HCT116 (cell line): ENCODE results near the gene OPCML. TPM values are rescaled to one million over a fixed set of nuclear protein-coding genes. Genes with fewer than 3 reads are reported as not detected.

Experiments used
- ATAC-seq: fragments of 200-7000 bp; cut with Tn5 transposase; 2 replicates; pipeline ENCODE4 v1.9.1; 2020; ENCODE audit warnings: mild to moderate bottlenecking, moderate library complexity
- BruUV-seq: library from RNA; stranded (reverse); fragments of 400-500 nt; replicated peaks from 2 replicates; lab custom pipeline; 2021; lab: Mats Ljungman, UMichigan
- CTCF ChIA-PET: fragments of 300-600 bp; sonication (Branson Sonifier 250); formaldehyde crosslinking; loops from one replicate; lab custom pipeline; 2021; ENCODE audit warnings: antibody characterized with exemption; lab: Charles Lee
- POLR2A ChIA-PET: fragments of 300-600, 350-600 bp; sonication (Branson Sonifier 250); formaldehyde crosslinking; loops from one replicate; lab custom pipeline; 2021; ENCODE audit warnings: antibody characterized with exemption; lab: Charles Lee
- RAD21 ChIA-PET, 2 experiments: fragments of 300-600 bp; sonication (Branson Sonifier 250); formaldehyde crosslinking; loops; one replicate each; lab custom pipeline; 2023; ENCODE audit warnings: low total read pairs in 2 of 2; ENCODE audit not compliant: uncharacterized antibody in 2 of 2, unreplicated experiment in 2 of 2, low non-redundant PET in 1 of 2; lab: Charles Lee
- DNase-seq: peaks from one replicate; pipeline ENCODE4 v3.0.0-alpha.2; 2010; ENCODE audit warnings: low read depth, low spot score
- H2AFZ ChIP-seq: fragments of 200-600 bp; shearing (Covaris generic), sonication (generic); 2 replicates; pipeline ENCODE4 v1.6.1; 2017; ENCODE audit warnings: low read depth, mixed run types, mixed read lengths, antibody characterized with exemption, low read length; ENCODE audit not compliant: poor library complexity, severe bottlenecking
- H3K27ac ChIP-seq: 2 replicates; pipeline ENCODE4 v1.5.1; 2012; ENCODE audit warnings: low read depth, low read length
- H3K27me3 ChIP-seq: fragments of 200-600 bp; sonication (generic); 2 replicates; pipeline ENCODE4 v1.6.1; 2016; ENCODE audit warnings: mixed run types, low read length, mixed read lengths; ENCODE audit not compliant: insufficient read depth
- H3K36me3 ChIP-seq, 2 experiments: fragments of 200-500 bp in 1 of 2; fragments of 200-600 bp in 1 of 2; sonication (Bioruptor generic) in 1 of 2; sonication (generic) in 1 of 2; 2 replicates each; pipeline versions ENCODE4 v1.5.1 to v1.6.1; 2014 to 2016; ENCODE audit warnings: low read length in 2 of 2, inconsistent platforms in 1 of 2, mixed read lengths in 1 of 2, mixed run types in 1 of 2; ENCODE audit not compliant: insufficient read depth in 2 of 2, control insufficient read depth in 1 of 2
- H3K4me1 ChIP-seq, 2 experiments: fragments of 200-600 bp in 1 of 2; sonication (generic) in 1 of 2; 2 replicates each; pipeline versions ENCODE4 v1.5.1 to v1.6.1; 2012 to 2017; ENCODE audit warnings: low read length in 2 of 2, inconsistent platforms in 1 of 2, mild to moderate bottlenecking in 1 of 2, mixed read lengths in 1 of 2, mixed run types in 1 of 2, moderate library complexity in 1 of 2; ENCODE audit not compliant: insufficient read depth in 2 of 2, control insufficient read depth in 1 of 2
- H3K4me2 ChIP-seq: fragments of 200-600 bp; sonication (generic); 2 replicates; pipeline ENCODE4 v1.6.1; 2017; ENCODE audit warnings: mixed run types, low read length, mixed read lengths
- H3K4me3 ChIP-seq, 2 experiments: fragments of 200-600 bp in 1 of 2; sonication (generic) in 1 of 2; replicated peaks in 1 of 2; 2 replicates each; pipeline ENCODE4 v1.5.1; 2011 to 2016; ENCODE audit warnings: low read length in 2 of 2, control low read depth in 1 of 2, low read depth in 1 of 2, mild to moderate bottlenecking in 1 of 2, mixed read lengths in 1 of 2, mixed run types in 1 of 2
- H3K79me2 ChIP-seq: fragments of 200-600 bp; sonication (generic); 2 replicates; pipeline ENCODE4 v1.6.1; 2017; ENCODE audit warnings: mild to moderate bottlenecking, mixed run types, low read length, moderate library complexity, mixed read lengths; ENCODE audit not compliant: insufficient read depth
- H3K9ac ChIP-seq: fragments of 200-600 bp; sonication (generic); 2 replicates; pipeline ENCODE4 v1.6.1; 2016; ENCODE audit warnings: low read length, mixed read lengths
- H3K9me2 ChIP-seq: fragments of 200-600 bp; sonication (generic), shearing (Covaris generic); 2 replicates; pipeline ENCODE4 v1.6.1; 2017; ENCODE audit warnings: mixed run types, mild to moderate bottlenecking, moderate library complexity; ENCODE audit not compliant: insufficient read depth
- H3K9me3 ChIP-seq, 2 experiments: fragments of 200-500 bp in 1 of 2; fragments of 200-600 bp in 1 of 2; sonication (Bioruptor generic) in 1 of 2; sonication (generic) in 1 of 2; 2 replicates each; pipeline ENCODE4 v1.6.1; 2014 to 2017; ENCODE audit warnings: low read length in 2 of 2, mixed read lengths in 2 of 2, inconsistent platforms in 1 of 2, low read depth in 1 of 2, mild to moderate bottlenecking in 1 of 2, mixed run types in 1 of 2, moderate library complexity in 1 of 2; ENCODE audit not compliant: control insufficient read depth in 1 of 2, insufficient read depth in 1 of 2
- H4K20me1 ChIP-seq: fragments of 200-600 bp; sonication (generic), shearing (Covaris generic); 2 replicates; pipeline ENCODE4 v1.6.1; 2017; ENCODE audit warnings: mixed run types, mild to moderate bottlenecking, moderate library complexity; ENCODE audit not compliant: insufficient read depth
- CEBPB ChIP-seq: IDR thresholded peaks from 2 replicates; pipeline ENCODE4 v1.6.1; 2012; ENCODE audit warnings: low read depth
- EZH2 ChIP-seq: fragments of 200-600 bp; sonication (generic); IDR thresholded peaks from 2 replicates; pipeline ENCODE4 v1.6.1; 2017; ENCODE audit warnings: antibody characterized with exemption, mixed run types
- JUND ChIP-seq: IDR thresholded peaks from 2 replicates; pipeline ENCODE4 v1.6.1; 2012
- POLR2A ChIP-seq: IDR thresholded peaks from 2 replicates; pipeline ENCODE4 v1.7.0; 2011; ENCODE audit warnings: borderline replicate concordance; ENCODE audit not compliant: insufficient read depth, insufficient read length; ENCODE audit errors: extremely low read depth
- POLR2AphosphoS5 ChIP-seq: IDR thresholded peaks from 2 replicates; pipeline ENCODE4 v1.6.1; 2011; ENCODE audit warnings: mild to moderate bottlenecking, low read depth, low read length, moderate library complexity
- RAD21 ChIP-seq: IDR thresholded peaks from 2 replicates; pipeline ENCODE4 v1.6.1; 2012; ENCODE audit warnings: low read depth, mild to moderate bottlenecking
- REST ChIP-seq: IDR thresholded peaks from 2 replicates; pipeline ENCODE4 v1.6.1; 2012; ENCODE audit warnings: low read depth
- SIN3A ChIP-seq: IDR thresholded peaks from 2 replicates; pipeline ENCODE4 v1.6.1; 2012; ENCODE audit warnings: low read depth
- SRF ChIP-seq: IDR thresholded peaks from 2 replicates; pipeline ENCODE4 v1.6.1; 2012; ENCODE audit warnings: low read depth
- YY1 ChIP-seq: IDR thresholded peaks from 2 replicates; pipeline ENCODE4 v1.6.1; 2011; ENCODE audit warnings: low read length, low read depth, moderate library complexity, mild to moderate bottlenecking; ENCODE audit not compliant: insufficient replicate concordance; ENCODE audit errors: extremely low read depth
- ZFX ChIP-seq: fragments of 450-650 bp; IDR thresholded peaks from 2 replicates; pipeline ENCODE4 v1.6.1; 2017
- intact Hi-C: fragments of 100-400 bp; cut with micrococcal nuclease; formaldehyde crosslinking; loops from 2 replicates; pipeline ENCODE4 v1.10.0; 2022
- total RNA-seq: library from RNA; stranded (reverse); gene quantifications from one replicate; pipeline ENCODE4 v1.2.1, GENCODE V29; 2021; ENCODE audit not compliant: unreplicated experiment
- TF ChIP-seq, protein P1 (sequence below), 3 experiments: fragments of 200-600 bp in 1 of 3; sonication (generic) in 1 of 3; IDR thresholded peaks in 2 of 3; conservative IDR thresholded peaks in 1 of 3; 2 replicates each; pipeline ENCODE4 v1.5.1; 2012 to 2017; ENCODE audit warnings: low read depth in 2 of 3, low read length in 2 of 3, antibody characterized with exemption in 1 of 3, borderline replicate concordance in 1 of 3, control low read depth in 1 of 3, mild to moderate bottlenecking in 1 of 3, mixed read lengths in 1 of 3, mixed run types in 1 of 3, moderate library complexity in 1 of 3; ENCODE audit not compliant: insufficient read depth in 1 of 3

OPCML gene
- total RNA-seq, 1 experiment from 2014 or later: not detected

DNA sequence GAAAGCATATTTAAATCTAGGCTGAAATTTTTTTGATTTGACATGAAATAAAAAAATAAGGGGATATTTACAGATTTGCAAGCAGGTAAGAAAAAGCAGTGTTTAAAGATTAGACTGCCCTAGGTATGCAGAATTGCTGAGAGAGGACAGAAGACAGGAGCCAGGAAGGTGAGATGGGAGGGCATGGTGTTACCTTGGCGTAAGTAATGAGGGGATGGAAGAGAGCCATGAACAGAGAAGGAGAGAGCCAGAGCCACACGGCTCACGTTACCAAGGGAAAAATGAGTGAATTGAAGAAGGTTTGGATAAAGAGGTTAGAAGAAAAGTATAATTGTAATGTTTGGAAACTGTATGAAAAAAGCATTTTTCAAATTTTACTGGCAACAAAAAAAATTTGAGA is 904.3 kb downstream of the OPCML start:
- ChIA-PET CTCF (no interaction called here), POLR2A (no interaction called here), RAD21 (no interaction called here)
- no peaks in the 10 kb centered on the region for H3K27me3 ChIP-seq
- H2AFZ ChIP-seq: no peak overlapping the region
- peaks cover 6 to 11% of the 10 kb centered on the region in 2 experiments; a peak in 2 of 4 replicates for H3K9me3 ChIP-seq
- BruUV-seq: no TSS peak
- intact Hi-C loops: no loop called here
- H3K36me3 ChIP-seq: no peaks in the 10 kb centered on the region
- no peak for ATAC-seq
- no peaks in the 10 kb centered on the region for H3K79me2 ChIP-seq
- no peaks in the 10 kb centered on the region for H3K9me2 ChIP-seq
- H3K4me2 ChIP-seq: no peak overlapping the region
- no peak overlapping the region for H3K27ac ChIP-seq
- no peak overlapping the region for H3K4me3 ChIP-seq
- no peaks in the 10 kb centered on the region for H4K20me1 ChIP-seq
- H3K4me1 ChIP-seq: no peaks in the 10 kb centered on the region
- no peak for DNase-seq
- no peak overlapping the region for H3K9ac ChIP-seq
- no peak for TF ChIP-seq POLR2A
- TF ChIP-seq CEBPB: no peak
- TF ChIP-seq YY1: no peak
- no peak for TF ChIP-seq SRF
- no peak for TF ChIP-seq JUND
- TF ChIP-seq POLR2AphosphoS5: no peak
- TF ChIP-seq EZH2: no peak
- TF ChIP-seq REST: no peak
- no peak for TF ChIP-seq RAD21
- TF ChIP-seq ZFX: no peak
- TF ChIP-seq, protein P1, sequence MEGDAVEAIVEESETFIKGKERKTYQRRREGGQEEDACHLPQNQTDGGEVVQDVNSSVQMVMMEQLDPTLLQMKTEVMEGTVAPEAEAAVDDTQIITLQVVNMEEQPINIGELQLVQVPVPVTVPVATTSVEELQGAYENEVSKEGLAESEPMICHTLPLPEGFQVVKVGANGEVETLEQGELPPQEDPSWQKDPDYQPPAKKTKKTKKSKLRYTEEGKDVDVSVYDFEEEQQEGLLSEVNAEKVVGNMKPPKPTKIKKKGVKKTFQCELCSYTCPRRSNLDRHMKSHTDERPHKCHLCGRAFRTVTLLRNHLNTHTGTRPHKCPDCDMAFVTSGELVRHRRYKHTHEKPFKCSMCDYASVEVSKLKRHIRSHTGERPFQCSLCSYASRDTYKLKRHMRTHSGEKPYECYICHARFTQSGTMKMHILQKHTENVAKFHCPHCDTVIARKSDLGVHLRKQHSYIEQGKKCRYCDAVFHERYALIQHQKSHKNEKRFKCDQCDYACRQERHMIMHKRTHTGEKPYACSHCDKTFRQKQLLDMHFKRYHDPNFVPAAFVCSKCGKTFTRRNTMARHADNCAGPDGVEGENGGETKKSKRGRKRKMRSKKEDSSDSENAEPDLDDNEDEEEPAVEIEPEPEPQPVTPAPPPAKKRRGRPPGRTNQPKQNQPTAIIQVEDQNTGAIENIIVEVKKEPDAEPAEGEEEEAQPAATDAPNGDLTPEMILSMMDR (IDR thresholded peaks at IDR 0.05 in 2 of 3, conservative IDR thresholded peaks at IDR 0.05 in 1 of 3; ENCODE audit: borderline replicate concordance in 1 of 3, insufficient read depth in 1 of 3, low read depth in 2 of 3, low read length in 2 of 3): no peak
- no peak for TF ChIP-seq SIN3A
